NCI-H2196 treated with DMSO at 0.1 percent for 48 hours (cell line): Measurements from ENCODE around the gene SRRM5.
"Not testable (repeated sequence)": the region's sequence is repeated elsewhere in the genome, so short reads cannot be mapped to it uniquely, and the experiment has no call there.

ENCODE experiments used
- DNase-seq: peaks from one replicate; lab custom pipeline; 2025; ENCODE audit not compliant: unreplicated experiment; lab: John Stamatoyannopoulos, UW

Gene SRRM5

GRCh38 chr19:43612374-43612773 is 486 bp downstream of the SRRM5 start:
- DNase-seq = no peak

- no peak for DNase-seq
Observed at GRCh38 chr19:43616306-43616705, 4.4 kb downstream of the SRRM5 start.

- no peak for DNase-seq
Observed at GRCh38 chr19:43616954-43617353, 5.1 kb downstream of the SRRM5 start.

GRCh38 chr19:43618921-43619261 is 7.0 kb downstream of the SRRM5 start:
- DNase-seq = peak; percentile 61

GRCh38 chr19:43619262-43620060 is 7.6 kb downstream of the SRRM5 start, which contains the start of gene ZNF428:
Gene ZNF428, minus strand, starts transcription at chr19:43619629. Its CDS starts 5,325 bp downstream, at chr19:43614304.
- DNase-seq = peak; percentile 94

- no peak for DNase-seq
Observed at GRCh38 chr19:43620061-43621001, 8.4 kb downstream of the SRRM5 start.

GRCh38 chr19:43622070-43622469 is 10.2 kb downstream of the SRRM5 start:
- no peak for DNase-seq

GRCh38 chr19:43622956-43623355 is 11.1 kb downstream of the SRRM5 start:
- DNase-seq = no peak

- DNase-seq = no peak
Observed at GRCh38 chr19:43623889-43624670, 12.2 kb downstream of the SRRM5 start.

- no peak for DNase-seq
Observed at GRCh38 chr19:43624933-43625332, 13.0 kb downstream of the SRRM5 start.

- no peak for DNase-seq
Observed at GRCh38 chr19:43625918-43626579, 14.2 kb downstream of the SRRM5 start.

GRCh38 chr19:43626838-43627237 is 14.9 kb downstream of the SRRM5 start:
- DNase-seq = no peak

- no peak for DNase-seq
Observed at GRCh38 chr19:43628646-43629326, 16.9 kb downstream of the SRRM5 start.

GRCh38 chr19:43631491-43631890 is 19.6 kb downstream of the SRRM5 start:
- no peak for DNase-seq

- no peak for DNase-seq
Observed at GRCh38 chr19:43633520-43633919, 21.6 kb downstream of the SRRM5 start.

GRCh38 chr19:43634068-43634467 is 22.2 kb downstream of the SRRM5 start:
- no peak for DNase-seq

- DNase-seq = no peak
Observed at GRCh38 chr19:43634506-43634871, 22.6 kb downstream of the SRRM5 start.

- no peak for DNase-seq
Observed at GRCh38 chr19:43634872-43635560, 23.1 kb downstream of the SRRM5 start.

- not testable (repeated sequence) for DNase-seq
Observed at GRCh38 chr19:43635561-43635940, 23.7 kb downstream of the SRRM5 start.
